GM23338 (cell line): ENCODE measurements around the gene CACNA1S. TPM values are rescaled to one million over a fixed set of nuclear protein-coding genes. Genes with fewer than 3 reads are reported as not detected.

Experiments used
- ATAC-seq: fragments of 200-7000 bp; cut with Tn5 transposase; 3 replicates; pipeline ENCODE4 v1.9.1; 2020
- DNase-seq: peaks from one replicate; pipeline ENCODE4 v3.0.0-alpha.2; 2015; ENCODE audit warnings: low spot score
- H2AFZ ChIP-seq: fragments of 200-600 bp; sonication (generic); 2 replicates; pipeline ENCODE4 v1.8.0; 2016; ENCODE audit warnings: antibody characterized with exemption, mild to moderate bottlenecking, moderate library complexity
- H3F3A ChIP-seq: fragments of 200-600 bp; sonication (generic); replicated peaks from 2 replicates; pipeline ENCODE4 v1.8.0; 2017; ENCODE audit warnings: antibody characterized with exemption, mixed run types, low read depth
- H3K27ac ChIP-seq: fragments of 200-600 bp; sonication (generic); 2 replicates; pipeline ENCODE4 v1.6.1; 2016; ENCODE audit warnings: low read depth
- H3K27me3 ChIP-seq: fragments of 200-600 bp; sonication (generic); 2 replicates; pipeline ENCODE4 v1.8.0; 2016; ENCODE audit warnings: mild to moderate bottlenecking, mixed run types, moderate library complexity; ENCODE audit not compliant: insufficient read depth
- H3K36me3 ChIP-seq: fragments of 200-600 bp; sonication (generic); 2 replicates; pipeline ENCODE4 v1.8.0; 2016; ENCODE audit warnings: mild to moderate bottlenecking; ENCODE audit not compliant: insufficient read depth
- H3K4me1 ChIP-seq: fragments of 200-600 bp; sonication (generic); 2 replicates; pipeline ENCODE4 v1.8.0; 2016; ENCODE audit warnings: mild to moderate bottlenecking, moderate library complexity; ENCODE audit not compliant: insufficient read depth
- H3K4me2 ChIP-seq: fragments of 200-600 bp; sonication (generic); 2 replicates; pipeline ENCODE4 v1.7.1; 2017; ENCODE audit warnings: mixed run types
- H3K4me3 ChIP-seq: fragments of 200-600 bp; sonication (generic); 2 replicates; pipeline ENCODE4 v1.6.1; 2016; ENCODE audit warnings: mixed run types
- H3K79me2 ChIP-seq: fragments of 200-600 bp; sonication (generic); replicated peaks from 2 replicates; pipeline ENCODE4 v1.8.0; 2017; ENCODE audit warnings: mild to moderate bottlenecking; ENCODE audit not compliant: insufficient read depth
- H3K9me2 ChIP-seq: fragments of 200-600 bp; sonication (generic); 2 replicates; pipeline ENCODE4 v1.8.0; 2017; ENCODE audit not compliant: insufficient read depth
- H4K20me1 ChIP-seq: fragments of 200-600 bp; sonication (generic); replicated peaks from 2 replicates; pipeline ENCODE4 v1.8.0; 2017; ENCODE audit warnings: mild to moderate bottlenecking; ENCODE audit not compliant: insufficient read depth
- H3K27ac Mint-ChIP-seq: 2 replicates; pipeline ENCODE4 v1.8.0; 2020; ENCODE audit warnings: inconsistent platforms, mild to moderate bottlenecking, moderate library complexity, mixed read lengths
- H3K27me3 Mint-ChIP-seq: 3 replicates; pipeline ENCODE4 v1.8.0; 2022; ENCODE audit warnings: low read depth, mild to moderate bottlenecking, moderate library complexity, mixed read lengths, inconsistent platforms; ENCODE audit not compliant: insufficient read depth, poor library complexity
- H3K36me3 Mint-ChIP-seq: 3 replicates; pipeline ENCODE4 v1.8.0; 2021; ENCODE audit warnings: low read depth, mild to moderate bottlenecking, inconsistent platforms, moderate library complexity, mixed read lengths
- H3K4me1 Mint-ChIP-seq: 3 replicates; pipeline ENCODE4 v1.8.0; 2020; ENCODE audit warnings: mild to moderate bottlenecking, inconsistent platforms, mixed read lengths
- H3K4me3 Mint-ChIP-seq: 3 replicates; pipeline ENCODE4 v1.8.0; 2021; ENCODE audit warnings: moderate library complexity, mild to moderate bottlenecking, inconsistent platforms, mixed read lengths
- H3K9me3 Mint-ChIP-seq: 3 replicates; pipeline ENCODE4 v1.8.0; 2020; ENCODE audit warnings: moderate library complexity, mild to moderate bottlenecking, inconsistent platforms, mixed read lengths
- ETS1 ChIP-seq: IDR thresholded peaks from 2 replicates; pipeline ENCODE4 v1.6.1; 2016; ENCODE audit warnings: antibody characterized with exemption
- EZH2 ChIP-seq: fragments of 200-600 bp; sonication (generic); IDR thresholded peaks from one replicate; pipeline ENCODE4 v1.8.0; 2017; ENCODE audit warnings: antibody characterized with exemption, mild to moderate bottlenecking, low read depth; ENCODE audit not compliant: unreplicated experiment
- EZH2phosphoT487 ChIP-seq: fragments of 200-600 bp; sonication (generic); IDR thresholded peaks from one replicate; pipeline ENCODE4 v1.8.1; 2018; ENCODE audit warnings: antibody characterized with exemption; ENCODE audit not compliant: unreplicated experiment
- JUNB ChIP-seq: IDR thresholded peaks from one replicate; pipeline ENCODE4 v1.6.1; 2016; ENCODE audit warnings: antibody characterized with exemption; ENCODE audit not compliant: unreplicated experiment
- POLR2AphosphoS5 ChIP-seq: IDR thresholded peaks from 2 replicates; pipeline ENCODE4 v1.6.1; 2016; ENCODE audit warnings: antibody characterized with exemption, low read depth
- STAT1 ChIP-seq: IDR thresholded peaks from one replicate; pipeline ENCODE4 v1.6.1; 2016; ENCODE audit warnings: antibody characterized with exemption; ENCODE audit not compliant: unreplicated experiment
- ZNF331 ChIP-seq: fragments of 250-450 bp; sonication (Bioruptor Pico); IDR thresholded peaks from 2 replicates; pipeline ENCODE4 v1.5.0; 2020; ENCODE audit warnings: low read depth, mild to moderate bottlenecking, moderate library complexity
- polyA plus RNA-seq: library from polyadenylated mRNA; unstranded; fragments of >200 nt; fragmentation: Nextera tagmentation; extraction: Ambion mirVana; gene quantifications from 2 replicates; pipeline ENCODE4 v1.2.1, GENCODE V29; 2016
- total RNA-seq: library from RNA; depleted of rRNA; stranded (reverse); fragments of >200 nt; shearing (Covaris generic); gene quantifications from 2 replicates; pipeline ENCODE4 v1.2.3, GENCODE V29; 2014
- TF ChIP-seq, protein P1 (sequence below): fragments of 250-450 bp; sonication (Bioruptor Pico); IDR thresholded peaks from 2 replicates; pipeline ENCODE4 v1.5.0; 2020; ENCODE audit warnings: mild to moderate bottlenecking, moderate library complexity

CACNA1S gene
- total and polyA plus RNA-seq, 2 experiments from 2014 or later: 0.03 TPM; not detected in 1

DNA sequence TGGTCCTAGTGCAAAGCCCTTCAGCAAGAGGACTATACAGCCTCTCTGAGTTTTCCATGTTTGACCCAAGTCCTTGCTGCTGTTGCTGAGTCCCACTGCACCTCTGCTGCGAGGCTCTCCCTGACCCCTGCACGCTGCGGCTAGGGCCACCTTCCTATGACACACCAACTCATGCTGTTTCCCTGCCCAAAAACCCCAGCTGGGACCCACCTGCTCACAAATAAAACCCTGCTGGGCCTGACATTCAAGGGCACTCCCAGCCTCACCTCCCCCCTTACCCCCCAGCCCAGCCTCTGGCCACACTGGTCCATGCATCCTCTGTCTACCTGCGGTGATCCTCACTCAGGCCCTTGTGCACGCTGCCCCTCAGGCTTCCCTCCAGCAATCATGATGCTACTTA, 27.1 kb upstream of the CACNA1S start (continued):
- TF ChIP-seq STAT1 (no peak), EZH2 (no peak), EZH2phosphoT487 (no peak), ETS1 (no peak), POLR2AphosphoS5 (no peak), ZNF331 (CRISPR knock-in tag) (no peak)
- TF ChIP-seq, protein P1, sequence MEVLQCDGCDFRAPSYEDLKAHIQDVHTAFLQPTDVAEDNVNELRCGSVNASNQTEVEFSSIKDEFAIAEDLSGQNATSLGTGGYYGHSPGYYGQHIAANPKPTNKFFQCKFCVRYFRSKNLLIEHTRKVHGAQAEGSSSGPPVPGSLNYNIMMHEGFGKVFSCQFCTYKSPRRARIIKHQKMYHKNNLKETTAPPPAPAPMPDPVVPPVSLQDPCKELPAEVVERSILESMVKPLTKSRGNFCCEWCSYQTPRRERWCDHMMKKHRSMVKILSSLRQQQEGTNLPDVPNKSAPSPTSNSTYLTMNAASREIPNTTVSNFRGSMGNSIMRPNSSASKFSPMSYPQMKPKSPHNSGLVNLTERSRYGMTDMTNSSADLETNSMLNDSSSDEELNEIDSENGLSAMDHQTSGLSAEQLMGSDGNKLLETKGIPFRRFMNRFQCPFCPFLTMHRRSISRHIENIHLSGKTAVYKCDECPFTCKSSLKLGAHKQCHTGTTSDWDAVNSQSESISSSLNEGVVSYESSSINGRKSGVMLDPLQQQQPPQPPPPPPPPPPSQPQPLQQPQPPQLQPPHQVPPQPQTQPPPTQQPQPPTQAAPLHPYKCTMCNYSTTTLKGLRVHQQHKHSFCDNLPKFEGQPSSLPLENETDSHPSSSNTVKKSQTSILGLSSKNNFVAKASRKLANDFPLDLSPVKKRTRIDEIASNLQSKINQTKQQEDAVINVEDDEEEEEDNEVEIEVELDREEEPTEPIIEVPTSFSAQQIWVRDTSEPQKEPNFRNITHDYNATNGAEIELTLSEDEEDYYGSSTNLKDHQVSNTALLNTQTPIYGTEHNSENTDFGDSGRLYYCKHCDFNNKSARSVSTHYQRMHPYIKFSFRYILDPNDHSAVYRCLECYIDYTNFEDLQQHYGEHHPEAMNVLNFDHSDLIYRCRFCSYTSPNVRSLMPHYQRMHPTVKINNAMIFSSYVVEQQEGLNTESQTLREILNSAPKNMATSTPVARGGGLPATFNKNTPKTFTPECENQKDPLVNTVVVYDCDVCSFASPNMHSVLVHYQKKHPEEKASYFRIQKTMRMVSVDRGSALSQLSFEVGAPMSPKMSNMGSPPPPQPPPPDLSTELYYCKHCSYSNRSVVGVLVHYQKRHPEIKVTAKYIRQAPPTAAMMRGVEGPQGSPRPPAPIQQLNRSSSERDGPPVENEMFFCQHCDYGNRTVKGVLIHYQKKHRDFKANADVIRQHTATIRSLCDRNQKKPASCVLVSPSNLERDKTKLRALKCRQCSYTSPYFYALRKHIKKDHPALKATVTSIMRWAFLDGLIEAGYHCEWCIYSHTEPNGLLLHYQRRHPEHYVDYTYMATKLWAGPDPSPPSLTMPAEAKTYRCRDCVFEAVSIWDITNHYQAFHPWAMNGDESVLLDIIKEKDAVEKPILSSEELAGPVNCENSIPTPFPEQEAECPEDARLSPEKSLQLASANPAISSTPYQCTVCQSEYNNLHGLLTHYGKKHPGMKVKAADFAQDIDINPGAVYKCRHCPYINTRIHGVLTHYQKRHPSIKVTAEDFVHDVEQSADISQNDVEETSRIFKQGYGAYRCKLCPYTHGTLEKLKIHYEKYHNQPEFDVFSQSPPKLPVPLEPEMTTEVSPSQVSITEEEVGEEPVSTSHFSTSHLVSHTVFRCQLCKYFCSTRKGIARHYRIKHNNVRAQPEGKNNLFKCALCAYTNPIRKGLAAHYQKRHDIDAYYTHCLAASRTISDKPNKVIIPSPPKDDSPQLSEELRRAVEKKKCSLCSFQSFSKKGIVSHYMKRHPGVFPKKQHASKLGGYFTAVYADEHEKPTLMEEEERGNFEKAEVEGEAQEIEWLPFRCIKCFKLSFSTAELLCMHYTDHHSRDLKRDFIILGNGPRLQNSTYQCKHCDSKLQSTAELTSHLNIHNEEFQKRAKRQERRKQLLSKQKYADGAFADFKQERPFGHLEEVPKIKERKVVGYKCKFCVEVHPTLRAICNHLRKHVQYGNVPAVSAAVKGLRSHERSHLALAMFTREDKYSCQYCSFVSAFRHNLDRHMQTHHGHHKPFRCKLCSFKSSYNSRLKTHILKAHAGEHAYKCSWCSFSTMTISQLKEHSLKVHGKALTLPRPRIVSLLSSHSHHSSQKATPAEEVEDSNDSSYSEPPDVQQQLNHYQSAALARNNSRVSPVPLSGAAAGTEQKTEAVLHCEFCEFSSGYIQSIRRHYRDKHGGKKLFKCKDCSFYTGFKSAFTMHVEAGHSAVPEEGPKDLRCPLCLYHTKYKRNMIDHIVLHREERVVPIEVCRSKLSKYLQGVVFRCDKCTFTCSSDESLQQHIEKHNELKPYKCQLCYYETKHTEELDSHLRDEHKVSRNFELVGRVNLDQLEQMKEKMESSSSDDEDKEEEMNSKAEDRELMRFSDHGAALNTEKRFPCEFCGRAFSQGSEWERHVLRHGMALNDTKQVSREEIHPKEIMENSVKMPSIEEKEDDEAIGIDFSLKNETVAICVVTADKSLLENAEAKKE (CRISPR knock-in tag): no peak

- Mint-ChIP-seq H3K27ac (no peak overlapping the region), H3K4me3 (no peak overlapping the region), H3K27me3 (peaks cover 8% of the 10 kb centered on the region), H3K9me3 (no peaks in the 10 kb centered on the region), H3K4me1 (no peaks in the 10 kb centered on the region; the same call in 2 of the 3 replicates), H3K36me3 (peaks cover 72% of the 10 kb centered on the region)
- Histone ChIP-seq H4K20me1 (peaks cover 5% of the 10 kb centered on the region; the same call in 1 of the 2 replicates), H2AFZ (no peak overlapping the region), H3K27ac (no peak overlapping the region), H3K4me3 (no peak overlapping the region), H3K9me2 (no peaks in the 10 kb centered on the region), H3K36me3 (peaks cover 3% of the 10 kb centered on the region), H3F3A (no peaks in the 10 kb centered on the region), H3K79me2 (no peaks in the 10 kb centered on the region), H3K4me2 (no peak overlapping the region), H3K4me1 (no peaks in the 10 kb centered on the region), H3K27me3 (no peaks in the 10 kb centered on the region)
- DNase-seq: no peak
- ATAC-seq: no peak
- no peak for TF ChIP-seq JUNB
- TF ChIP-seq STAT1: no peak
- no peak for TF ChIP-seq ETS1
Observed at GRCh38 chr1:201138311-201138840, 26.1 kb upstream of the CACNA1S start.
